K562 (cell line): ENCODE data around the gene GSKIP. TPM values are rescaled to one million over a fixed set of nuclear protein-coding genes. Genes with fewer than 3 reads are reported as not detected.

Experiments
- ATAC-seq: fragments of 200-7000 bp; cut with Tn5 transposase; 3 replicates; pipeline ENCODE4 v1.9.1; 2020; ENCODE audit warnings: moderate library complexity
- BruUV-seq: library from RNA; stranded (reverse); fragments of 400-500 nt; replicated peaks from 2 replicates; lab custom pipeline; 2021; lab: Mats Ljungman, UMichigan
- CTCF ChIA-PET: fragments of 300-600 bp; formaldehyde crosslinking; extraction: SDS; loops from one replicate; lab custom pipeline; 2021; ENCODE audit warnings: low intra/inter-chr PET ratio; lab: Yijun Ruan, JAX
- POLR2A ChIA-PET: fragments of 300-600, 350-650 bp; sonication (Branson Sonifier 250); formaldehyde crosslinking; extraction: SDS; loops from one replicate; lab custom pipeline; 2021; ENCODE audit warnings: antibody characterized with exemption, inconsistent platforms; lab: Yijun Ruan, JAX
- DNase-seq, 4 experiments: peaks; one replicate each; pipeline versions ENCODE4 v3.0.0 to v3.0.0-alpha.2; 2011 to 2018; ENCODE audit warnings: low spot score in 3 of 4, mixed read lengths in 3 of 4; ENCODE audit errors: extremely low read depth in 1 of 4
- FAIRE-seq: peaks from 2 replicates; lab custom pipeline; 2011; peaks lifted over from hg19 to GRCh38; lab: Jason Lieb, UNC
- H2AFZ ChIP-seq: 2 replicates; pipeline ENCODE4 v1.6.0; 2011; ENCODE audit warnings: low read depth, low read length, control low read depth, inconsistent platforms
- H3K27ac ChIP-seq: fragments of 200-600 bp; 3 replicates; pipeline ENCODE4 v1.8.0; 2011; ENCODE audit warnings: low read depth, mild to moderate bottlenecking, control low read depth, inconsistent platforms, low read length, moderate library complexity, mixed read lengths; ENCODE audit errors: extremely low read depth
- H3K27me3 ChIP-seq, 2 experiments: fragments of 300-600 bp in 1 of 2; 2 replicates in 1 of 2; 3 replicates in 1 of 2; pipeline versions ENCODE4 v1.6.0 to v1.8.0; 2011; ENCODE audit warnings: inconsistent platforms in 2 of 2, low read length in 2 of 2, mild to moderate bottlenecking in 1 of 2, mixed read lengths in 1 of 2, moderate library complexity in 1 of 2; ENCODE audit not compliant: control insufficient read depth in 2 of 2, insufficient read depth in 2 of 2
- H3K36me3 ChIP-seq: fragments of 300-600 bp; 3 replicates; pipeline ENCODE4 v1.8.0; 2011; ENCODE audit warnings: mild to moderate bottlenecking, low read length, inconsistent platforms; ENCODE audit not compliant: control insufficient read depth, insufficient read depth
- H3K4me1 ChIP-seq, 2 experiments: fragments of 200-600 bp in 1 of 2; replicated peaks in 1 of 2; 2 replicates in 1 of 2; 3 replicates in 1 of 2; pipeline versions ENCODE4 v1.5.1 to v1.8.0; 2011; ENCODE audit warnings: inconsistent platforms in 2 of 2, low read length in 2 of 2, mild to moderate bottlenecking in 1 of 2, mixed read lengths in 1 of 2, moderate library complexity in 1 of 2; ENCODE audit not compliant: control insufficient read depth in 2 of 2, insufficient read depth in 2 of 2
- H3K4me2 ChIP-seq: 2 replicates; pipeline ENCODE4 v1.6.1; 2011; ENCODE audit warnings: low read length, control low read depth, inconsistent platforms, mixed read lengths; ENCODE audit not compliant: insufficient read depth
- H3K4me3 ChIP-seq: fragments of 200-600 bp; sonication (generic), shearing (Covaris generic); 2 replicates; pipeline ENCODE4 v1.5.1; 2016; ENCODE audit warnings: control low read depth, inconsistent platforms
- H3K79me2 ChIP-seq: fragments of 200-600 bp; 3 replicates; pipeline ENCODE4 v1.8.0; 2011; ENCODE audit warnings: low read length, inconsistent platforms; ENCODE audit not compliant: control insufficient read depth, insufficient read depth
- H3K9ac ChIP-seq, 2 experiments: 2 replicates each; pipeline versions ENCODE4 v1.6.0 to v1.6.1; 2011; ENCODE audit warnings: low read depth in 2 of 2, low read length in 2 of 2, control low read depth in 1 of 2, inconsistent platforms in 1 of 2, mild to moderate bottlenecking in 1 of 2, mixed read lengths in 1 of 2; ENCODE audit not compliant: insufficient read depth in 1 of 2
- H3K9me1 ChIP-seq: one replicate; pipeline ENCODE4 v1.6.0; 2011; ENCODE audit warnings: inconsistent platforms, mild to moderate bottlenecking, low read length, moderate library complexity; ENCODE audit not compliant: control insufficient read depth, insufficient read depth
- H3K9me3 ChIP-seq: replicated peaks from 2 replicates; pipeline ENCODE4 v1.5.1; 2011; ENCODE audit warnings: low read depth, low read length, inconsistent platforms; ENCODE audit not compliant: control insufficient read depth, insufficient read depth
- H4K20me1 ChIP-seq: replicated peaks from 2 replicates; pipeline ENCODE4 v1.6.1; 2011; ENCODE audit warnings: low read length, inconsistent platforms, mixed read lengths; ENCODE audit not compliant: control insufficient read depth, insufficient read depth
- ADNP ChIP-seq: fragments of 200-800 bp; sonication (Bioruptor generic); IDR thresholded peaks from 2 replicates; pipeline ENCODE4 v1.6.1; 2016; ENCODE audit warnings: missing genetic modification characterization, missing compliant biosample characterization
- BDP1 ChIP-seq: IDR thresholded peaks from 3 replicates; pipeline ENCODE4 v1.6.1; 2011; ENCODE audit not compliant: insufficient read length, insufficient read depth
- BRD4 ChIP-seq: fragments of 200-600 bp; sonication (generic); IDR thresholded peaks from 2 replicates; pipeline ENCODE4 v1.6.1; 2017; ENCODE audit warnings: inconsistent platforms
- CREB1 ChIP-seq, 2 experiments: sonication (generic) in 1 of 2; formaldehyde crosslinking in 1 of 2; IDR thresholded peaks; 2 replicates each; pipeline versions ENCODE4 v1.6.1 to v1.8.0; 2012 to 2022; ENCODE audit warnings: inconsistent platforms in 1 of 2, mild to moderate bottlenecking in 1 of 2, missing genetic modification reagents in 1 of 2, moderate library complexity in 1 of 2
- E2F3 ChIP-seq: fragments of 250-450 bp; sonication (Bioruptor Pico); IDR thresholded peaks from 2 replicates; pipeline ENCODE4 v1.4.0; 2020; ENCODE audit warnings: mild to moderate bottlenecking
- EP400 ChIP-seq: fragments of 450-650 bp; IDR thresholded peaks from 2 replicates; pipeline ENCODE4 v1.6.1; 2017; ENCODE audit warnings: antibody characterized with exemption, mild to moderate bottlenecking, moderate library complexity
- GATAD2B ChIP-seq: fragments of 450-650 bp; IDR thresholded peaks from 2 replicates; pipeline ENCODE4 v1.6.1; 2017; ENCODE audit warnings: mild to moderate bottlenecking, borderline replicate concordance
- HDGF ChIP-seq: fragments of 450-650 bp; IDR thresholded peaks from 2 replicates; pipeline ENCODE4 v1.6.1; 2016
- IRF2 ChIP-seq: sonication (generic); formaldehyde crosslinking; IDR thresholded peaks from 2 replicates; pipeline ENCODE4 v1.8.1; 2022; ENCODE audit warnings: mild to moderate bottlenecking, missing genetic modification reagents
- KAT7 ChIP-seq: sonication (generic); formaldehyde crosslinking; IDR thresholded peaks from 2 replicates; pipeline ENCODE4 v1.8.0; 2022; ENCODE audit warnings: missing genetic modification reagents, mild to moderate bottlenecking, borderline replicate concordance
- MCM3 ChIP-seq: fragments of 450-650 bp; IDR thresholded peaks from 2 replicates; pipeline ENCODE4 v1.6.1; 2016
- MCM5 ChIP-seq: fragments of 450-650 bp; IDR thresholded peaks from 2 replicates; pipeline ENCODE4 v1.6.1; 2016; ENCODE audit warnings: low read depth
- MTA3 ChIP-seq: fragments of 450-650 bp; formaldehyde crosslinking; IDR thresholded peaks from 2 replicates; pipeline ENCODE4 v1.6.1; 2017; ENCODE audit warnings: mild to moderate bottlenecking, borderline replicate concordance
- SIN3A ChIP-seq, 2 experiments: fragments of 150-350 bp in 1 of 2; IDR thresholded peaks; 2 replicates each; pipeline ENCODE4 v1.6.1; 2011 to 2016; ENCODE audit warnings: borderline replicate concordance in 2 of 2, low read depth in 2 of 2, low read length in 2 of 2, mild to moderate bottlenecking in 2 of 2, moderate library complexity in 2 of 2; ENCODE audit not compliant: control insufficient read depth in 1 of 2
- SRSF9 ChIP-seq: fragments of 200-400 bp; formaldehyde crosslinking; IDR thresholded peaks from 2 replicates; pipeline ENCODE4 v1.6.1; 2017; ENCODE audit warnings: low read depth, low read length, borderline replicate concordance
- TAF9B ChIP-seq: fragments of 450-650 bp; IDR thresholded peaks from 2 replicates; pipeline ENCODE4 v1.6.1; 2018; ENCODE audit warnings: mild to moderate bottlenecking; ENCODE audit not compliant: partially characterized antibody
- TBL1XR1 ChIP-seq, 2 experiments: IDR thresholded peaks; 2 replicates each; pipeline ENCODE4 v1.6.1; 2012; ENCODE audit warnings: improper control_type of control experiment in 2 of 2, low read length in 2 of 2, mild to moderate bottlenecking in 1 of 2
- THAP7 ChIP-seq: fragments of 250-450 bp; sonication (Bioruptor Pico); IDR thresholded peaks from 2 replicates; pipeline ENCODE4 v1.5.0; 2021
- ZNF121 ChIP-seq: sonication (generic); formaldehyde crosslinking; conservative IDR thresholded peaks from 2 replicates; pipeline ENCODE4 v1.8.0; 2022; ENCODE audit warnings: missing genetic modification reagents
- ZNF347 ChIP-seq: fragments of 450-650 bp; formaldehyde crosslinking; IDR thresholded peaks from 2 replicates; pipeline ENCODE4 v1.4.0; 2020; ENCODE audit warnings: low read depth, mild to moderate bottlenecking, moderate library complexity
- WGBS: fragments of 100-300 bp; shearing (Covaris generic); methylation state at CpG from one replicate; pipeline ENCODE4 v1.1.6; 2016; ENCODE audit warnings: low coverage, mixed read lengths; ENCODE audit not compliant: insufficient coverage; ENCODE audit errors: missing lambda C conversion rate; 5-methylcytosine and 5-hydroxymethylcytosine counted together
- in situ Hi-C: fragments of 300-500 bp; cut with MboI; formaldehyde crosslinking; loops from 4 replicates; pipeline ENCODE4 v1.15.0; 2018; ENCODE audit warnings: inconsistent platforms, mixed read lengths
- intact Hi-C: fragments of 100-400 bp; cut with micrococcal nuclease; formaldehyde crosslinking; loops from 2 replicates; pipeline ENCODE4 v1.14.2; 2022
- polyA plus RNA-seq, 8 experiments: library from polyadenylated mRNA; depleted of rRNA in 4 of 8; stranded (reverse) in 5 of 8; unstranded in 3 of 8; fragments of >200 nt; fragmentation: Nextera tagmentation in 2 of 8; fragmentation: Illumina TruSeq in 1 of 8; extraction: Ambion mirVana in 2 of 8; extraction: Trizol in 1 of 8; gene quantifications; 2 replicates each; pipeline versions ENCODE4 v1.2.1 to v1.2.3, GENCODE V29; 2011 to 2014; ENCODE audit warnings: inconsistent platforms in 1 of 8, missing spikeins in 1 of 8
- total RNA-seq, 7 experiments: library from RNA; depleted of rRNA in 6 of 7; stranded (reverse); fragments of >200 nt in 6 of 7; fragmentation: Illumina TruSeq in 2 of 7; extraction: Trizol in 2 of 7; gene quantifications; 2 replicates each; pipeline versions ENCODE4 v1.2.1 to v1.2.3, GENCODE V29; 2011 to 2021; ENCODE audit warnings: low replicate concordance in 1 of 7
- TF ChIP-seq, protein P1 (sequence below): IDR thresholded peaks from 2 replicates; pipeline ENCODE4 v1.6.1; 2014; ENCODE audit warnings: antibody characterized with exemption

Gene GSKIP
- total and polyA plus RNA-seq, 9 of the 15 experiments (the other 6 are each of a cell fraction or from before 2014, with no cell fraction given), result 12.9 to 58.9 (median 22.2) TPM

DNA sequence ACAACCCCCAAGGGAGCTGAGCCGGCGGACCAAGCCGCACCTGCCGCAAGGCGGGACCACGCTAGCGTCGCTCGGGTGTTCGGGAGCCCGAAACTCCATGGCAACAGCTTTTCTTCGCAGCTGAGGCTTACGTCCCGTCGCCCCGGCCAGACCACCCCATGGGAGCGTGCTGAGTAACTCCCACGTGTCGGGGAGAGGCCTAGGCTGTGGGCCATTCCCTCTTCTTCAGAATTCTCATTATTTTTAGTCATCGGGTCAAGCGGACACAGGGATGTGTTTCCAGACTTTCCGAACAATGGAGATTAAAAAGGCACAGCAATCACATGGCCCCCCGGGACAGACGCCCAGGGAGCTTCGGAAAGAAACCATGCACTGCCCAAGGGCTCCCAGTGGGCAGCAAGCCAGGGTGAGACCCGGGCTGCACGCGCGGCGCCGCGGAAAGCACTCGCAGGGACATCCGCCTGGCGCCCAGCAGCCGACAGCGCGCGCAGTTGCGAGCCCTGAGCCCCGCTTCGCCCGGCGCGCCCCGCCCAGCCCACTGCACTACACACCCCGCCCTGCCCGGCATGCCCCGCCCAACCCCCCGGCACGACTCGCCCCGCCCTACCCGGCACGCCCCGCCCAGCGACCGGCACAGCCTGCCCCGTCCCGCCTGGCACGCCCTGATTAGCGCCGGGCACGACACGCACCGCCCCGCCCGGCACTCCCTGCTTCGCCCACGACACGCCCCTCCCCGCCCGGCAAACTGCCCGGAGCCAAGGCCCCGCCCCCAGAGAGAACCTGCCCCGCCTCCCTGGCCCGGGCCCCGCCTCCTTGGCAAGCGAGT, 28.2 kb downstream of the GSKIP start:
- intact Hi-C loops, result no loop called here
- Histone ChIP-seq H4K20me1 (no peaks in the 10 kb centered on the region), H3K9ac (peak overlapping the region; percentile 63 to 89), H3K79me2 (no peaks in the 10 kb centered on the region), H3K27ac (peak overlapping the region; percentile 56), H3K36me3 (peaks cover 6% of the 10 kb centered on the region; the same call in 1 of the 3 replicates), H3K4me1 (peaks cover 10 to 20% of the 10 kb centered on the region in 2 experiments; a peak in 4 of 5 replicates), H2AFZ (peak overlapping the region; percentile 95), H3K9me1 (no peaks in the 10 kb centered on the region), H3K4me2 (peak overlapping the region; percentile 87), H3K27me3 (no peaks in the 10 kb centered on the region), H3K4me3 (peak overlapping the region; percentile 61), H3K9me3 (no peaks in the 10 kb centered on the region)
- DNase-seq (peak; percentile 88 to 97 (median 96)), ATAC-seq (peak; percentile 95), FAIRE-seq (no peak)
- BruUV-seq, result no TSS peak
- WGBS, result 2% methylated on average over 8 of the region's 79 CpGs
- ChIA-PET POLR2A (interaction anchor here (0.7 to 1.0 kb wide), 2 partner anchors 22 to 450 kb away, joined by 3 read pairs; no protein-coding TSS in a partner anchor), CTCF (no interaction called here)
- in situ Hi-C loops, result no loop called here
- no peak for TF ChIP-seq TAF9B
- TF ChIP-seq TBL1XR1 (IDR thresholded peaks at IDR 0.05; ENCODE audit: low read length in 2 of 2), result no peak
- TF ChIP-seq CREB1 (IDR thresholded peaks at IDR 0.05), result no peak; the same call in 1 of the 2 replicates
- no peak for TF ChIP-seq CREB1 (CRISPR knock-in tag; IDR thresholded peaks at IDR 0.05)
- TF ChIP-seq MCM5, result no peak
- TF ChIP-seq MCM3, result no peak
- no peak for TF ChIP-seq HDGF
- no peak for TF ChIP-seq E2F3 (CRISPR knock-in tag)
- no peak for TF ChIP-seq THAP7 (CRISPR knock-in tag)
- TF ChIP-seq BDP1, result no peak
- TF ChIP-seq ZNF121 (CRISPR knock-in tag), result no peak
- peak; percentile 66 for TF ChIP-seq EP400
- no peak for TF ChIP-seq BRD4
- TF ChIP-seq ADNP (tag), result no peak
- TF ChIP-seq GATAD2B, result no peak
- no peak for TF ChIP-seq ZNF347 (CRISPR knock-in tag)
- TF ChIP-seq, protein P1, sequence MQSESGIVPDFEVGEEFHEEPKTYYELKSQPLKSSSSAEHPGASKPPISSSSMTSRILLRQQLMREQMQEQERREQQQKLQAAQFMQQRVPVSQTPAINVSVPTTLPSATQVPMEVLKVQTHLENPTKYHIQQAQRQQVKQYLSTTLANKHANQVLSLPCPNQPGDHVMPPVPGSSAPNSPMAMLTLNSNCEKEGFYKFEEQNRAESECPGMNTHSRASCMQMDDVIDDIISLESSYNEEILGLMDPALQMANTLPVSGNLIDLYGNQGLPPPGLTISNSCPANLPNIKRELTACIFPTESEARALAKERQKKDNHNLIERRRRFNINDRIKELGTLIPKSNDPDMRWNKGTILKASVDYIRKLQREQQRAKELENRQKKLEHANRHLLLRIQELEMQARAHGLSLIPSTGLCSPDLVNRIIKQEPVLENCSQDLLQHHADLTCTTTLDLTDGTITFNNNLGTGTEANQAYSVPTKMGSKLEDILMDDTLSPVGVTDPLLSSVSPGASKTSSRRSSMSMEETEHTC, result no peak
- TF ChIP-seq KAT7, result no peak
- TF ChIP-seq IRF2, result no peak
- no peak for TF ChIP-seq MTA3
- no peak for TF ChIP-seq SRSF9
- no peak; a peak in 1 of 4 replicates for TF ChIP-seq SIN3A (IDR thresholded peaks at IDR 0.05; ENCODE audit: borderline replicate concordance in 2 of 2, control insufficient read depth in 1 of 2, low read depth in 2 of 2, low read length in 2 of 2)
